ENCODE results near the gene KRTAP10-3. TPM values are rescaled to one million over a fixed set of nuclear protein-coding genes. Genes with fewer than 3 reads are reported as not detected.
"Not testable (repeated sequence)": the region's sequence is repeated elsewhere in the genome, so short reads cannot be mapped to it uniquely, and the experiment has no call there.

The KRTAP10-3 gene
- total RNA-seq, 1 experiment from 2014 or later = not detected

DNA sequence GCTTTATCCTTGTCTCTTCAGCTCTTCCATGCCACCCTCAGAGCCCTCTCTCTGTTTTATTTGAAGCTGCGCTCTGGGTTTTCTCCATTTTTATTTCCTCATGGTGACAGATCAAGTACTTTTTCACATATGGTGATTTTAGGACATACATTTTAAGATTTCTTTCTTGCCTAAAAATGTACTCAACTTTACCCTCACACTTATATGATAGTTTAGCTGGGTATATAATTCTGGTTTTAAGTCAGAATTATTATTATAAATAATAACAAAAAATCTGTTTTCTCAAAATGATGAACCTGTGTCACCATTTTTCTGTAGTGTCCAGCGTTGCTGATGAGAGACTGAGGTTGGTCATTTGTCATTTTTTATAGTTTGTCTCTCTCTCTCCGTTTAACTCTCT is 22.6 kb upstream of the KRTAP10-3 start:
- Histone ChIP-seq H3K9ac (ENCODE audit: low read length) (no peak overlapping the region), H3K4me3 (replicated peaks in 1 of 2; ENCODE audit: low read depth in 1 of 2, low read length in 2 of 2) (no peak overlapping the region), H3K27me3 (ENCODE audit: insufficient read depth, low read length) (peaks cover 22% of the 10 kb centered on the region), H4K20me1 (ENCODE audit: insufficient read depth) (no peaks in the 10 kb centered on the region), H2AFZ (ENCODE audit: low read depth, low read length, poor library complexity, severe bottlenecking) (no peak overlapping the region), H3K27ac (ENCODE audit: low read depth, low read length) (no peak overlapping the region), H3K9me3 (ENCODE audit: control insufficient read depth in 1 of 2, insufficient read depth in 1 of 2, low read depth in 1 of 2, low read length in 2 of 2) (peaks cover 0 to 4% of the 10 kb centered on the region in 2 experiments; a peak in 2 of 4 replicates), H3K79me2 (ENCODE audit: insufficient read depth, low read length) (no peaks in the 10 kb centered on the region), H3K9me2 (ENCODE audit: insufficient read depth) (no peaks in the 10 kb centered on the region), H3K36me3 (ENCODE audit: control insufficient read depth in 1 of 2, insufficient read depth in 2 of 2, low read length in 2 of 2) (no peaks in the 10 kb centered on the region), H3K4me1 (ENCODE audit: control insufficient read depth in 1 of 2, insufficient read depth in 2 of 2, low read length in 2 of 2) (no peaks in the 10 kb centered on the region), H3K4me2 (ENCODE audit: low read length) (no peak overlapping the region)
- TF ChIP-seq, protein P1, sequence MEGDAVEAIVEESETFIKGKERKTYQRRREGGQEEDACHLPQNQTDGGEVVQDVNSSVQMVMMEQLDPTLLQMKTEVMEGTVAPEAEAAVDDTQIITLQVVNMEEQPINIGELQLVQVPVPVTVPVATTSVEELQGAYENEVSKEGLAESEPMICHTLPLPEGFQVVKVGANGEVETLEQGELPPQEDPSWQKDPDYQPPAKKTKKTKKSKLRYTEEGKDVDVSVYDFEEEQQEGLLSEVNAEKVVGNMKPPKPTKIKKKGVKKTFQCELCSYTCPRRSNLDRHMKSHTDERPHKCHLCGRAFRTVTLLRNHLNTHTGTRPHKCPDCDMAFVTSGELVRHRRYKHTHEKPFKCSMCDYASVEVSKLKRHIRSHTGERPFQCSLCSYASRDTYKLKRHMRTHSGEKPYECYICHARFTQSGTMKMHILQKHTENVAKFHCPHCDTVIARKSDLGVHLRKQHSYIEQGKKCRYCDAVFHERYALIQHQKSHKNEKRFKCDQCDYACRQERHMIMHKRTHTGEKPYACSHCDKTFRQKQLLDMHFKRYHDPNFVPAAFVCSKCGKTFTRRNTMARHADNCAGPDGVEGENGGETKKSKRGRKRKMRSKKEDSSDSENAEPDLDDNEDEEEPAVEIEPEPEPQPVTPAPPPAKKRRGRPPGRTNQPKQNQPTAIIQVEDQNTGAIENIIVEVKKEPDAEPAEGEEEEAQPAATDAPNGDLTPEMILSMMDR (IDR thresholded peaks at IDR 0.05 in 2 of 3, conservative IDR thresholded peaks at IDR 0.05 in 1 of 3; ENCODE audit: borderline replicate concordance in 1 of 3, insufficient read depth in 1 of 3, low read depth in 2 of 3, low read length in 2 of 3) = no peak
- TF ChIP-seq ZBTB33 (IDR thresholded peaks at IDR 0.05; ENCODE audit: extremely low read depth, insufficient replicate concordance, low read length) (no peak), MAX (IDR thresholded peaks at IDR 0.05) (no peak), SRF (IDR thresholded peaks at IDR 0.05; ENCODE audit: low read depth) (no peak), EZH2phosphoT487 (IDR thresholded peaks at IDR 0.05; ENCODE audit: borderline replicate concordance) (no peak)
- RAD21 ChIA-PET (ENCODE audit: low non-redundant PET in 1 of 2, low total read pairs in 2 of 2, uncharacterized antibody in 2 of 2, unreplicated experiment in 2 of 2) = no interaction called here
- no TSS peak for BruUV-seq (replicated peaks)
- POLR2A ChIA-PET = no interaction called here
- intact Hi-C loops (cut with micrococcal nuclease) = no loop called here
- CTCF ChIA-PET = no interaction called here
- ATAC-seq (no peak), DNase-seq (ENCODE audit: low read depth, low spot score) (no peak)

DNA sequence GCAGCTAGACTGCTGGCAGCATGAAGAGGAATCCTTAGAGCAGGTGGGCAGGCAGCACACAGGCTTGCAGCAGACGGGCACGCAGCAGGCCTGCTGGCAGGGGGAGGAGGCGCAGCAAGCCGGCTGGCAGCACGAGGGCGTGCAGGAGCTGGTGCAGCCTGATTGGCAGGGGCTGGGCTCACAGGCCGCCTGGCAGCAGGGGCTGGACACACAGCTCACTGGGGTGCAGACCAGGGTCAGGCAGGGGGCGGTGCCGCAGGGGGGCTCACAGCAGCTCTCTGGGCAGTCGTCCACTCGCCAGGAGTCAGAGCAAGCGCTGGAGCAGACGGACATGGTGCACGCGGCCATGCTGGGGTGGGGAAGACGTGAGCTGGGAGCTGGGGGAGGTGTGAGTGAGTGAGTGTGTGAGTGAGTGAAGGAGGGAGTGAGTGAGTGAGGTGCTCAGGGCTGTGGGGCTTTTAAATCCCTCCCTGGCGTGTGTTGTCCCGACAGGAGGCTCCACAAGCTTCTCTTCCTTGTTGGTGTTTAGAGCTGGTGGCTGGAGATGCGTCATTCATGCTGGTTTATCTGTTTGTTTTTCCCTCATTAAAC is 21.7 kb upstream of the KRTAP10-3 start, which contains the start of gene KRTAP10-5:
KRTAP10-5 (minus strand) TSS at position 374 of the 591 bp plus-strand sequence; CDS start at position 348, 26 bp downstream.
- BruUV-seq (replicated peaks); H3K4me3 ChIP-seq (replicated peaks in 1 of 2; ENCODE audit: low read depth in 1 of 2, low read length in 2 of 2); CTCF ChIA-PET; ATAC-seq; H3K9me2 ChIP-seq (ENCODE audit: insufficient read depth); RAD21 ChIA-PET (ENCODE audit: low non-redundant PET in 1 of 2, low total read pairs in 2 of 2, uncharacterized antibody in 2 of 2, unreplicated experiment in 2 of 2); H3K4me1 ChIP-seq (ENCODE audit: control insufficient read depth in 1 of 2, insufficient read depth in 2 of 2, low read length in 2 of 2); H4K20me1 ChIP-seq (ENCODE audit: insufficient read depth); H3K9ac ChIP-seq (ENCODE audit: low read length); H3K36me3 ChIP-seq (ENCODE audit: control insufficient read depth in 1 of 2, insufficient read depth in 2 of 2, low read length in 2 of 2); POLR2A ChIA-PET; intact Hi-C loops (cut with micrococcal nuclease); H3K9me3 ChIP-seq (ENCODE audit: control insufficient read depth in 1 of 2, insufficient read depth in 1 of 2, low read depth in 1 of 2, low read length in 2 of 2); H3K79me2 ChIP-seq (ENCODE audit: insufficient read depth, low read length); H3K4me2 ChIP-seq (ENCODE audit: low read length); H3K27ac ChIP-seq (ENCODE audit: low read depth, low read length); H2AFZ ChIP-seq (ENCODE audit: low read depth, low read length, poor library complexity, severe bottlenecking); DNase-seq (ENCODE audit: low read depth, low spot score): not testable (repeated sequence)
- peaks cover 14% of the 10 kb centered on the region for H3K27me3 ChIP-seq (ENCODE audit: insufficient read depth, low read length)
